HCT116 (cell line): ENCODE results near the gene ABHD16B. TPM values are rescaled to one million over a fixed set of nuclear protein-coding genes. Genes with fewer than 3 reads are reported as not detected.

Source experiments
- ATAC-seq: fragments of 200-7000 bp; cut with Tn5 transposase; 2 replicates; pipeline ENCODE4 v1.9.1; 2020; ENCODE audit warnings: mild to moderate bottlenecking, moderate library complexity
- BruUV-seq: library from RNA; stranded (reverse); fragments of 400-500 nt; replicated peaks from 2 replicates; lab custom pipeline; 2021; lab: Mats Ljungman, UMichigan
- CTCF ChIA-PET: fragments of 300-600 bp; sonication (Branson Sonifier 250); formaldehyde crosslinking; loops from one replicate; lab custom pipeline; 2021; ENCODE audit warnings: antibody characterized with exemption; lab: Charles Lee
- POLR2A ChIA-PET: fragments of 300-600, 350-600 bp; sonication (Branson Sonifier 250); formaldehyde crosslinking; loops from one replicate; lab custom pipeline; 2021; ENCODE audit warnings: antibody characterized with exemption; lab: Charles Lee
- RAD21 ChIA-PET, 2 experiments: fragments of 300-600 bp; sonication (Branson Sonifier 250); formaldehyde crosslinking; loops; one replicate each; lab custom pipeline; 2023; ENCODE audit warnings: low total read pairs in 2 of 2; ENCODE audit not compliant: uncharacterized antibody in 2 of 2, unreplicated experiment in 2 of 2, low non-redundant PET in 1 of 2; lab: Charles Lee
- DNase-seq: peaks from one replicate; pipeline ENCODE4 v3.0.0-alpha.2; 2010; ENCODE audit warnings: low read depth, low spot score
- H2AFZ ChIP-seq: fragments of 200-600 bp; shearing (Covaris generic), sonication (generic); 2 replicates; pipeline ENCODE4 v1.6.1; 2017; ENCODE audit warnings: low read depth, mixed run types, mixed read lengths, antibody characterized with exemption, low read length; ENCODE audit not compliant: poor library complexity, severe bottlenecking
- H3K27ac ChIP-seq: 2 replicates; pipeline ENCODE4 v1.5.1; 2012; ENCODE audit warnings: low read depth, low read length
- H3K27me3 ChIP-seq: fragments of 200-600 bp; sonication (generic); 2 replicates; pipeline ENCODE4 v1.6.1; 2016; ENCODE audit warnings: mixed run types, low read length, mixed read lengths; ENCODE audit not compliant: insufficient read depth
- H3K36me3 ChIP-seq, 2 experiments: fragments of 200-500 bp in 1 of 2; fragments of 200-600 bp in 1 of 2; sonication (Bioruptor generic) in 1 of 2; sonication (generic) in 1 of 2; 2 replicates each; pipeline versions ENCODE4 v1.5.1 to v1.6.1; 2014 to 2016; ENCODE audit warnings: low read length in 2 of 2, inconsistent platforms in 1 of 2, mixed read lengths in 1 of 2, mixed run types in 1 of 2; ENCODE audit not compliant: insufficient read depth in 2 of 2, control insufficient read depth in 1 of 2
- H3K4me1 ChIP-seq, 2 experiments: fragments of 200-600 bp in 1 of 2; sonication (generic) in 1 of 2; 2 replicates each; pipeline versions ENCODE4 v1.5.1 to v1.6.1; 2012 to 2017; ENCODE audit warnings: low read length in 2 of 2, inconsistent platforms in 1 of 2, mild to moderate bottlenecking in 1 of 2, mixed read lengths in 1 of 2, mixed run types in 1 of 2, moderate library complexity in 1 of 2; ENCODE audit not compliant: insufficient read depth in 2 of 2, control insufficient read depth in 1 of 2
- H3K4me2 ChIP-seq: fragments of 200-600 bp; sonication (generic); 2 replicates; pipeline ENCODE4 v1.6.1; 2017; ENCODE audit warnings: mixed run types, low read length, mixed read lengths
- H3K4me3 ChIP-seq, 2 experiments: fragments of 200-600 bp in 1 of 2; sonication (generic) in 1 of 2; replicated peaks in 1 of 2; 2 replicates each; pipeline ENCODE4 v1.5.1; 2011 to 2016; ENCODE audit warnings: low read length in 2 of 2, control low read depth in 1 of 2, low read depth in 1 of 2, mild to moderate bottlenecking in 1 of 2, mixed read lengths in 1 of 2, mixed run types in 1 of 2
- H3K79me2 ChIP-seq: fragments of 200-600 bp; sonication (generic); 2 replicates; pipeline ENCODE4 v1.6.1; 2017; ENCODE audit warnings: mild to moderate bottlenecking, mixed run types, low read length, moderate library complexity, mixed read lengths; ENCODE audit not compliant: insufficient read depth
- H3K9ac ChIP-seq: fragments of 200-600 bp; sonication (generic); 2 replicates; pipeline ENCODE4 v1.6.1; 2016; ENCODE audit warnings: low read length, mixed read lengths
- H3K9me2 ChIP-seq: fragments of 200-600 bp; sonication (generic), shearing (Covaris generic); 2 replicates; pipeline ENCODE4 v1.6.1; 2017; ENCODE audit warnings: mixed run types, mild to moderate bottlenecking, moderate library complexity; ENCODE audit not compliant: insufficient read depth
- H3K9me3 ChIP-seq, 2 experiments: fragments of 200-500 bp in 1 of 2; fragments of 200-600 bp in 1 of 2; sonication (Bioruptor generic) in 1 of 2; sonication (generic) in 1 of 2; 2 replicates each; pipeline ENCODE4 v1.6.1; 2014 to 2017; ENCODE audit warnings: low read length in 2 of 2, mixed read lengths in 2 of 2, inconsistent platforms in 1 of 2, low read depth in 1 of 2, mild to moderate bottlenecking in 1 of 2, mixed run types in 1 of 2, moderate library complexity in 1 of 2; ENCODE audit not compliant: control insufficient read depth in 1 of 2, insufficient read depth in 1 of 2
- H4K20me1 ChIP-seq: fragments of 200-600 bp; sonication (generic), shearing (Covaris generic); 2 replicates; pipeline ENCODE4 v1.6.1; 2017; ENCODE audit warnings: mixed run types, mild to moderate bottlenecking, moderate library complexity; ENCODE audit not compliant: insufficient read depth
- CEBPB ChIP-seq: IDR thresholded peaks from 2 replicates; pipeline ENCODE4 v1.6.1; 2012; ENCODE audit warnings: low read depth
- CTCF ChIP-seq, 3 experiments: fragments of 200-600 bp in 1 of 3; sonication (generic) in 1 of 3; IDR thresholded peaks in 2 of 3; conservative IDR thresholded peaks in 1 of 3; 2 replicates each; pipeline ENCODE4 v1.5.1; 2012 to 2017; ENCODE audit warnings: low read depth in 2 of 3, low read length in 2 of 3, antibody characterized with exemption in 1 of 3, borderline replicate concordance in 1 of 3, control low read depth in 1 of 3, mild to moderate bottlenecking in 1 of 3, mixed read lengths in 1 of 3, mixed run types in 1 of 3, moderate library complexity in 1 of 3; ENCODE audit not compliant: insufficient read depth in 1 of 3
- ELF1 ChIP-seq: IDR thresholded peaks from 2 replicates; pipeline ENCODE4 v1.6.1; 2012; ENCODE audit warnings: low read depth, borderline replicate concordance
- EZH2phosphoT487 ChIP-seq: fragments of 200-600 bp; IDR thresholded peaks from 2 replicates; pipeline ENCODE4 v1.6.1; 2018; ENCODE audit warnings: antibody characterized with exemption, borderline replicate concordance
- JUND ChIP-seq: IDR thresholded peaks from 2 replicates; pipeline ENCODE4 v1.6.1; 2012
- MAX ChIP-seq: IDR thresholded peaks from 2 replicates; pipeline ENCODE4 v1.6.1; 2012
- POLR2A ChIP-seq: IDR thresholded peaks from 2 replicates; pipeline ENCODE4 v1.7.0; 2011; ENCODE audit warnings: borderline replicate concordance; ENCODE audit not compliant: insufficient read depth, insufficient read length; ENCODE audit errors: extremely low read depth
- POLR2AphosphoS5 ChIP-seq: IDR thresholded peaks from 2 replicates; pipeline ENCODE4 v1.6.1; 2011; ENCODE audit warnings: mild to moderate bottlenecking, low read depth, low read length, moderate library complexity
- REST ChIP-seq: IDR thresholded peaks from 2 replicates; pipeline ENCODE4 v1.6.1; 2012; ENCODE audit warnings: low read depth
- SRF ChIP-seq: IDR thresholded peaks from 2 replicates; pipeline ENCODE4 v1.6.1; 2012; ENCODE audit warnings: low read depth
- TCF7L2 ChIP-seq: IDR thresholded peaks from 2 replicates; pipeline ENCODE4 v1.7.0; 2011; ENCODE audit warnings: borderline replicate concordance, inconsistent platforms; ENCODE audit not compliant: insufficient read depth, insufficient read length; ENCODE audit errors: extremely low read depth
- YY1 ChIP-seq: IDR thresholded peaks from 2 replicates; pipeline ENCODE4 v1.6.1; 2011; ENCODE audit warnings: low read length, low read depth, moderate library complexity, mild to moderate bottlenecking; ENCODE audit not compliant: insufficient replicate concordance; ENCODE audit errors: extremely low read depth
- ZNF274 ChIP-seq: fragments of 200-500 bp; sonication (Bioruptor generic); IDR thresholded peaks from 2 replicates; pipeline ENCODE4 v1.6.1; 2014; ENCODE audit warnings: mild to moderate bottlenecking, low read depth, low read length, inconsistent platforms
- intact Hi-C: fragments of 100-400 bp; cut with micrococcal nuclease; formaldehyde crosslinking; loops from 2 replicates; pipeline ENCODE4 v1.10.0; 2022
- total RNA-seq: library from RNA; stranded (reverse); gene quantifications from one replicate; pipeline ENCODE4 v1.2.1, GENCODE V29; 2021; ENCODE audit not compliant: unreplicated experiment

The ABHD16B gene
- total RNA-seq, 1 experiment from 2014 or later, result not detected

DNA sequence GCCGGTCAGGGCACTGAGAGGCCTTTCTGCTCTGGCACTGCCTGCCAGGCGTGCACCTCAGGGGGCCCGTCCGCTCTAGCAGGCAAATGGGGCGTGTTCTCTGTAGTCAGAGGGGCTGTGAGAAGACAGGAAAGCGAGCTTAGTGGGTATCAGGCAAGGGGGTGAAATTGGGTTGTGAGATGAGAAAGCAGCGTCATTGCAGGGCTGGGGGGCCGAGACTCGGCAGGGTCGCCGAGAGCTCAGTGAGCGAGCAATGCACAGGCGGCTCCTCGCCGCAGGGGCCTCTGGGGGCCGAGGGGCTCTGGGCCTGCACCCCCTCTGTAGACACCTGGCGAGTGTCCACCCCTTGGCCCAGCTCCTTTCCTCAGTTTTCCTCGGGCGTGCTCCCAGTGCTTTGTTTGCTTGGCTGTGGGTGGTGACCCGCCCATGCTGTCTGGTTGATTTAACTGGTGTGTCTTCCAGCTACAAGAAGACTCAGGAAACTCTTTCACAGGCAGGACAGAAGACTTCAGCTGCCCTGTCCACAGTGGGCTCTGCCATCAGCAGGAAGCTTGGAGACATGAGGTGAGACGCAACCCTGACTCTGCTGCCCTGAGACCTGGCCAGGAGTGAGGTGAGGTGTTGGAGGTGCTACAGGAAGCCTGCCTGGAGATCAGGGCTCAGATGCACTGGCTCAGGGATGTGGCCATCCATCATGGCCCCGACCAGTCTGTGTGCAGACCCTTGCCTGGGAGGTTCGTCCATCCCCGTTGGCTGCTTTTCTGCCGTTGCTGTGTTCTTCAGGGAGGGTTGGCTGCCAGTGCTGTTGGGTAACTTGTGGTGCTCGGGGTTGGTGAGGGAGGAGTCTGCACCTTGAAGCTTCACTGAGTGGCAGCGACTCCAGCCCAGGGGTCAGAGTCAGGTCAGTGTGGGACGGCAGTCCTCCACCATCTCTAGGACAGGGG, 21.2 kb downstream of the ABHD16B start:
- ChIA-PET CTCF (no interaction called here), RAD21 (no interaction called here), POLR2A (no interaction called here)
- no peak for ATAC-seq
- peaks cover 21 to 44% of the 10 kb centered on the region in 2 experiments for H3K36me3 ChIP-seq
- no TSS peak for BruUV-seq
- no peak for DNase-seq
- H3K9me3 ChIP-seq, result no peaks in the 10 kb centered on the region
- no peaks in the 10 kb centered on the region for H4K20me1 ChIP-seq
- intact Hi-C loops, result no loop called here
- H3K4me3 ChIP-seq, result no peak overlapping the region
- no peak overlapping the region for H3K9ac ChIP-seq
- no peak overlapping the region for H2AFZ ChIP-seq
- no peak overlapping the region; the same call in 1 of the 2 replicates for H3K27ac ChIP-seq
- H3K4me1 ChIP-seq, result no peaks in the 10 kb centered on the region
- H3K79me2 ChIP-seq, result peaks cover 86% of the 10 kb centered on the region
- no peak overlapping the region for H3K4me2 ChIP-seq
- H3K9me2 ChIP-seq, result no peaks in the 10 kb centered on the region
- no peak for TF ChIP-seq POLR2A
- TF ChIP-seq SRF, result no peak
- no peak for TF ChIP-seq JUND
- TF ChIP-seq CEBPB, result no peak
- TF ChIP-seq ZNF274, result no peak
- no peak for TF ChIP-seq CTCF (IDR thresholded peaks at IDR 0.05 in 2 of 3, conservative IDR thresholded peaks at IDR 0.05 in 1 of 3; ENCODE audit: borderline replicate concordance in 1 of 3, insufficient read depth in 1 of 3, low read depth in 2 of 3, low read length in 2 of 3)
- H3K27me3 ChIP-seq, result no peaks in the 10 kb centered on the region

DNA sequence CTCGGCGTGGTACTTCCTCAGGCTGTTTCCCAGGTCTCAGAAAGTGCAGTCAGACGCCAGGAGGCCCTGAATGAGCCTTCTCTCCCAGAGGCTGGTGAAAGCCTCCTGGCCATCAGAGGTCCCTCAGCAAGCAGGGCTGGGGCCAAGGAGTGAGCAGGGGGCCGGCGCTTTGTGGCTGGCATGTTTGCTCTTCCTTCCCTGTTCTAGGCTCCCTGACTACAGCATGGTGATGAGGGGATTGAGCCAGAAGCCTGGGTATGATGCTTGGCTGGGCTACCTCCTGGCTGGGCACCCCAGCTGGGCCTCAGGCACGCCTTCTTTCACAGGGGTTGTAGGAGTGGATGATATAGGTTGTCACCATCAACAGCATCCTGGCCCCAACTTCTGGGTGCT, 21.9 kb downstream of the ABHD16B start:
- no peak overlapping the region; the same call in 1 of the 2 replicates for H3K27ac ChIP-seq
- H3K4me1 ChIP-seq, result no peaks in the 10 kb centered on the region
- intact Hi-C loops, result no loop called here
- H3K36me3 ChIP-seq, result peaks cover 21 to 43% of the 10 kb centered on the region in 2 experiments
- no peak overlapping the region for H2AFZ ChIP-seq
- ChIA-PET CTCF (no interaction called here), RAD21 (no interaction called here), POLR2A (no interaction called here)
- no peak overlapping the region for H3K4me3 ChIP-seq
- H3K4me2 ChIP-seq, result no peak overlapping the region
- BruUV-seq, result no TSS peak
- H4K20me1 ChIP-seq, result no peaks in the 10 kb centered on the region
- H3K9me2 ChIP-seq, result no peaks in the 10 kb centered on the region
- no peak for ATAC-seq
- peaks cover 86% of the 10 kb centered on the region for H3K79me2 ChIP-seq
- H3K27me3 ChIP-seq, result no peaks in the 10 kb centered on the region
- H3K9me3 ChIP-seq, result no peaks in the 10 kb centered on the region
- no peak overlapping the region for H3K9ac ChIP-seq
- no peak for DNase-seq
- TF ChIP-seq ZNF274 (no peak), TCF7L2 (no peak), MAX (no peak), YY1 (no peak), POLR2AphosphoS5 (no peak), ELF1 (no peak), REST (no peak), POLR2A (no peak), EZH2phosphoT487 (no peak)
